Transverse colon (tissue), 4 donors: ENCODE measurements around the gene ADGRB3.

ENCODE experiments used
- CTCF ChIP-seq, 5 experiments: fragments of 200-600 bp in 3 of 5; fragments of 450-650 bp in 2 of 5; sonication (generic) in 3 of 5; IDR thresholded peaks; 1 replicate in 2 of 5; 2 replicates in 3 of 5; pipeline ENCODE4 v1.5.1; 2016 to 2017; ENCODE audit warnings: antibody characterized with exemption in 5 of 5, inconsistent platforms in 3 of 5, mild to moderate bottlenecking in 2 of 5, moderate library complexity in 1 of 5
- POLR2AphosphoS5 ChIP-seq, 3 donors: sonication (generic); formaldehyde crosslinking; IDR thresholded peaks; one replicate each; pipeline ENCODE4 v1.6.1; 2016; ENCODE audit warnings: antibody characterized with exemption in 3 of 3

GRCh38 chr6:69339163-69339550 lies 704.1 kb downstream of the ADGRB3 start:
- no peak for TF ChIP-seq CTCF (IDR thresholded peaks at IDR 0.05)
- no peak for TF ChIP-seq POLR2AphosphoS5 (IDR thresholded peaks at IDR 0.05)
